Measurements from ENCODE around the gene SYNGR1.
"Not testable (repeated sequence)": the region's sequence is repeated elsewhere in the genome, so short reads cannot be mapped to it uniquely, and the experiment has no call there.

SYNGR1 gene

GRCh38 chr22:39410264-39410663 is 60.5 kb downstream of the SYNGR1 start:
- no peak for DNase-seq

DNA sequence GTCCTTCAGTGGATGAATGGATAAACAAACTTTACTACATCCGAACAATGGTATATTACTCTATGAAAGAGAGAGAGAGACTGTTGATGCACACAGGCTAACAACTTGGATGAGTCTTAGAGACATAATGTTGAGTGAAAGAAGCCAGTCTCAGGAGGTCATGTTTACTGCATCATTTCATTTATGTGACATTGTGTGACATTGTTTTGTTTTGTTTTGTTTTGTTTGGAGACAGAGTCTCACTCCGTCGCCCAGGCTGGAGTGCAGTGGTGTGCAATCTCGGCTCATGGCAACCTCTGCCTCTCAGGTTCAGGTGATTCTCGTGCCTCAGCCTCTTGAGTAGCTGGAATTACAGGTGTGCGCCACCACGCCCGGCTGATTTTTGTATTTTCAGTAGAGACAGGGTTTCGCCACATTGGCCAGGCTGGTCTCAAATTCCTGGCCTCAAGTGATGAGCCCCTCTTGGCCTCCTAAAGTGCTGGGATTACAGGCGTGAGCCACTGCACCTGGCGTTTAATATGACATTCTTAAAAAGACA is 62.1 kb downstream of the SYNGR1 start:
- DNase-seq: not testable (repeated sequence)

- not testable (repeated sequence) for DNase-seq
Observed at GRCh38 chr22:39413204-39413603, 63.4 kb downstream of the SYNGR1 start.

GRCh38 chr22:39414377-39414776 is 64.6 kb downstream of the SYNGR1 start:
- no peak for DNase-seq

GRCh38 chr22:39414886-39415285 is 65.1 kb downstream of the SYNGR1 start:
- DNase-seq: no peak

GRCh38 chr22:39415506-39415905 is 65.7 kb downstream of the SYNGR1 start:
- no peak for DNase-seq

- no peak for DNase-seq
Observed at GRCh38 chr22:39416319-39416718, 66.5 kb downstream of the SYNGR1 start.

- DNase-seq: no peak
Observed at GRCh38 chr22:39417641-39418040, 67.8 kb downstream of the SYNGR1 start.

DNA sequence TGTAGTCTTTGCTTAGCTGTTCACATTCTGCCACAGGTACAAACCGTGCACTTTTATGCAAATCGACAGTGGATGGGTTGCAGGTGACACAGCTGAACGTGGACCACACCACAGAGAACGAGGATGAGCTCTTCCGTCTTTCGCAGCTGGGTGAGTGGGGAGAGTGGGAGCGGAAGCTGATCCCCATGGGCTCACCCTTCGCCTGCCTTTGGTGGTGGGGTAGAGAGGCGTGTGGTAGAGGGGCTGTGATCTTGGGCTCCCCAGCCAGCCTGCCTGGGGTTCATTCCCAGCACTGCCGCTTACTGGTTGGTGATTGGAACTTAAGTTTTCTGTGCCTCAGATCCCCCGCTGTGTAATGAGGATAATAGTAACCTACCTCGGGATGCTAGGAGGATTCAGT is 68.9 kb downstream of the SYNGR1 start:
- DNase-seq: no peak

GRCh38 chr22:39419096-39419495 is 69.3 kb downstream of the SYNGR1 start:
- DNase-seq: no peak

DNA sequence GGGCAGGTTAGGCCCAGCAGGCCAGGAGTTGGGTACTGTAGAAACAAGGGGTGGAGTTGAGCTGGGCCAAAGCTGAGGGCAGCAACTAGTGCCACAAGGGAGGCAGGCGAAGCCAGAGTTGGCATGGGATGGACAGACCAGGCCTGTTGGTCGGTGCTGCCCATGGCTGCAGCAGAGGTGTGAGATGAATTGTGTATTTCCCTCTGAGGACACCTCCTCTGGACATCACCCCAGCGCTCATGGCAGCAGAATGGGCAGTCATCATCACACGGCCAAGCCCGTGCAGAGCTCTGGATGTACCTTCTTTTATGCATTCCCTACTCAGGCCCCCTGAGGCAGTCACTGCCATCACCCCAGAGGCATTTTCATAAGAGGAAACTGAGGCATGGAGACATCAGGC is 70.1 kb downstream of the SYNGR1 start:
- DNase-seq: no peak

DNA sequence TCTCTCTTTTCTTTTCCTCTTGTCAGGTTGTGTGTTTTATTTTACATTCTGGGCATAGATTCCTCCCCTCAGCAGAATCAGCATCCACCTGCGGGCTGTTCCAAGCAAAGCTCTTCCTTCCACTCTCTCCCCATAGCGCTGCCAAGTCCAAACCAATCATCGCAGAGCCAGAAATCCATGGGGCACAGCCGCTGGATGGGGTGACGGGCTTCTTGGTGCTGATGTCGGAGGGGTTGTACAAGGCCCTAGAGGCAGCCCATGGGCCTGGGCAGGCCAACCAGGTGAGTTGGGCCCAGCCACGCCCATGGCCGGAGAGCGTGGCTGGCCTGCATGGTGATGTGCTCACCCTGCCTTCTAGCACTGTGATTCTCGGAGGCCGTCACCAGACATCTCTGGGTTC is 71.9 kb downstream of the SYNGR1 start:
- DNase-seq: no peak

- DNase-seq: no peak
Observed at GRCh38 chr22:39422101-39422500, 72.3 kb downstream of the SYNGR1 start.

- no peak for DNase-seq
Observed at GRCh38 chr22:39422721-39423120, 72.9 kb downstream of the SYNGR1 start.

GRCh38 chr22:39423976-39424375 is 74.2 kb downstream of the SYNGR1 start:
- DNase-seq: no peak

DNA sequence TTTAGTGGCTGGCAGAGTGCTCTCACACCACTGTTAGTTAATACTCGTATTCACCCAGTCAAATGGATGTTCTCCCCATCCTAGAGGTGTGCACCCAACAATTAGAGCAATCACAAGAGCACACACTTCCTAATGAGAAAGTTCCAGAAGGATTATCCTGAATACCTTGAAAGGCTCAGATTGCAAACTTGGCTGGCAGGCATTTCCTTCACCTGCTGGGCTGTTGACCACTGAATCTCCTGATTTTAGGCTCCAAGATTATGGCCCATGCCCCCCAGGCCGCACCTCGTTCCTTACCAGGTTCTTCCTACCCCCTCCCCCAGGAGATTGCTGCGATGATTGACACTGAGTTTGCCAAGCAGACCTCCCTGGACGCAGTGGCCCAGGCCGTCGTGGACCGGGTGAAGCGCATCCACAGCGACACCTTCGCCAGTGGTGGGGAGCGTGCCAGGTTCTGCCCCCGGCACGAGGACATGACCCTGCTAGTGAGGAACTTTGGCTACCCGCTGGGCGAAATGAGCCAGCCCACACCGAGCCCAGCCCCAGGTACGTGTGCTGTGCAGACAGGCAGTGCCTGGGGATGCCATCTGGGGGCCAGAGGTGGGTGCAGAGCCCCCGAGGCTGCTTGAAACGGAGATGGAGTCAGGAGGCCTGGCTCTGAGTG is 76.7 kb downstream of the SYNGR1 start:
- DNase-seq: no peak

DNA sequence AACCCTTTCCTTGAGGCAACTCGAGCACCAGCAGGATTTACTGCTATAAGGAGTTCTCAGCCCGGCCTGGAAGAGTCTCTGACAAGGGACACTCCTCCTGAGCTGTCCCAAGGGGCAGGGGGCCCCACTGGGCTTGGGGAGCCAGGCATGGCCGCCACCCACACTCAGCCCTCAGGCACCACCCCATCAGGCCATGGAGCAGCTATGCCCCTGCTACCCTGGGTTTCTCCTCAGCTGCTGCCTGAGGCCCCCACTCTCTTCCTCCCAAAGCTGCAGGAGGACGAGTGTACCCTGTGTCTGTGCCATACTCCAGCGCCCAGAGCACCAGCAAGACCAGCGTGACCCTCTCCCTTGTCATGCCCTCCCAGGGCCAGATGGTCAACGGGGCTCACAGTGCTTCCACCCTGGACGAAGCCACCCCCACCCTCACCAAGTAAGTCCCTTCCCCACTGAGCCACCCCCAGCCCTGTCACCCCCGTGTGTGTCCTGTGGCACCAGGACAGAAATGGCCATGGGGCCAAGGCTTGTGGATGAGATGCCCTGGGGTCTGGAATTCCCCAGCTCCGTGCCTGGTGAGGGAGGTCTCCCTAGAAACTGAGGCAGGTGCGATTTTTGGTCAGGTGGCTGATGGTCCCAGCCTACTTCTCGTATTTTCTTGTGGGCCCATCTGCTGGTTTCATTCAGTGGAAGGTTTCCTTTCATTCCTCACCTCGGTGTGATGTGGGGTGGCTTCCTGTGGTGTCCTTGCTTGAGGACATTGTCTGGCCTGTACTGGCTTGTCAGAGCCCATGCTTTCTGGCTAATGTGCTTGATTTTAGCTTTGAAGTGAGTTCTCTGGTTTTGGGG is 78.2 kb downstream of the SYNGR1 start:
- no peak for DNase-seq

GRCh38 chr22:39428597-39429071 is 78.8 kb downstream of the SYNGR1 start:
- DNase-seq: no peak

DNA sequence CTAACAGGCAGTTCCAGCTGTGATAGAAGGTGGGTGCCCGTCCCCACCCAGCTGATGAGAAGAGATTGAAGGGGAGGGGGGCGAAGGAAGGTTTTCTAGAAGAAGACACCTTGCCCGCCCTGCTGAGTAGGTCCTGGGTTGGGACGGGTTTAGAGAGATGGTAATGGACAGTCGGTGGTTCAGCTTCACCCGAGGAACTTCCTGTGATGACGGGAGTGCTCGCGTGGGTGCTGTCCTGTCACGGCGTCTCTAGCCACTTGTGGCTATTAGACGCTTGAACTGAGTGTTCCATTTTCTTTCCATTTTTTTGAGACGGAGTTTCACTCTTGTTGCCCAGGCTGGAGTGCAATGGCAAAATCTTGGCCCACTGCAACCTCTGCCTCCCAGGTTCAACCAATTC is 79.4 kb downstream of the SYNGR1 start:
- DNase-seq: no peak

DNA sequence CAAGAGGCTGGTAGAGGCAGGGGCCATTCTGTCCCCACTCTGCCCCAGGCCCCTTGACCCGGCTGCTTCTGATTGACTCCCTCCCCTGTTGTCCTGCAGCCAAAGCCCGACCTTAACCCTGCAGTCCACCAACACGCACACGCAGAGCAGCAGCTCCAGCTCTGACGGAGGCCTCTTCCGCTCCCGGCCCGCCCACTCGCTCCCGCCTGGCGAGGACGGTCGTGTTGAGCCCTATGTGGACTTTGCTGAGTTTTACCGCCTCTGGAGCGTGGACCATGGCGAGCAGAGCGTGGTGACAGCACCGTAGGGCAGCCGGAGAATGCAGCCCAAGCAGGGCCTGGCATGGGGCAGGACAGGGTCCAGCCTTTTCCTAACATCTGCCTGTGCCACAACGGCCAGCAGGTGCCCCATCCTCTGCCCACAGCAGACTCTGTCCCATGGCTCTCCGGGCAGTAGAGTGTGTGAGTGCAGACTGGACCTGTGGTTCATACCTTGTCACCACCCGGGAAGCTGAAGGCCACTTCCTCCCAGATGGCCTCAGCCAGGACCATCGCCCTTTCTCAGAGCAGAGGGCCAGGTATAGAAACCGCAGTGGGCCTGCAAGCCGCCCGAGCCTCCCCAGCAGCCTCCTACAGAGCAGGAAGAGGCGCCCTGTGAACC is 80.3 kb downstream of the SYNGR1 start:
- DNase-seq: no peak

- DNase-seq: no peak
Observed at GRCh38 chr22:39430576-39431150, 80.9 kb downstream of the SYNGR1 start.

DNA sequence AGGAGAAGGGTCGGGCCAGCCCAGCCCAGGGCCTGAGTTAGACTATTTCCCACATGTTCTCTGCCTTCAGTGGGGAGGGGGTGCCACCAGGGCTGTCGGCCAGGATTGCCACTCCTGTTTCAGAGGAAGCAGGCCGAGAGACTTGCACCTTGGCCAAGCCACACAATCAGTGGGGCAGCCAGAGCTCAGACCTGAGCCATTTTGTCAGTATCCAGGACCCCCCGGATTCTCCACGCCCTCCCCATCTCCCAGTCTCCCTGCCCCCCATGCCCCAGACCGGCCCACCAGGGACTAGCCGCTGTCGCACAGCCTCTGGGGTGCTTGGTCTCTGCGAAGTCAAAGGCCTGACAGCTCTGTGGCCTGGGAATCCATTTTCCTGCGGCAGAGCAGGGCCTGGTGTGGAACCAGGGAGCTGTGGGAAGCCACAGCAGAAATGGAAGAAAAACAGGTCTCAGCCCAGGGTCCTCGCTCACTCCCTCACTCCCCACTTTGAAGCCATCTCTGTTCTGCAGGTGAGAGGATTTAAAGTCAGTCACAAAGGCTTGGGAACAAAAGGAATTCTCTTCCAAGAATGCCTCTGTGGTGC is 81.5 kb downstream of the SYNGR1 start:
- DNase-seq: no peak

DNA sequence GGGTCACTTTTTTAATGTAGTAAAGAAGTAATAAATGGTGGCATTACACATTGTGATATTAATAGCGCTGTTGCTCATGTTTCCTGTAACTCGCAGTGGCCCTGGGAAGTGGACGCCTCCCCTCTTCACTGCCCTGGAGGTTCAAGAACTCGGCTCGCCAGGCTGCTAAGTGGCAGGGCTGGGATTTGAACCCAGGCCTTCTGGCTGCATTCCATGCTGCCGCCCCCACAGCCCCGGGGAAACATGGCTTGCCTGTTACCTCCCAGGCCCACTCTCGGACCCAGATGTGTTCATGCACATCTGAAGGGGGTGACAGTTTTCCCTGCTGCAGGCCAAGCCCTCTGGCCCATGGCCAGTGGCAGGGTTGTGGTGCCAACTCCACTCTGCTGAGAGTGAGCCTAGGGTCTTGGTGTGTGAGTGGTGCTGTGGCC is 82.0 kb downstream of the SYNGR1 start:
- no peak for DNase-seq
